HepG2 (cell line): ENCODE data around the gene TP53TG5. TPM values are rescaled to one million over a fixed set of nuclear protein-coding genes. Genes with fewer than 3 reads are reported as not detected.

Experiments used
- ATF7-NPFF ChIP-seq: sonication (generic); formaldehyde crosslinking; IDR thresholded peaks from 2 replicates; pipeline ENCODE4 v1.8.1; 2023; ENCODE audit warnings: mild to moderate bottlenecking, low read depth, missing genetic modification reagents, moderate library complexity
- CHD4 ChIP-seq: fragments of 200-600 bp; sonication (generic); IDR thresholded peaks from 2 replicates; pipeline ENCODE4 v1.7.0; 2017; ENCODE audit warnings: mild to moderate bottlenecking, low read length, borderline replicate concordance
- DMAP1 ChIP-seq: IDR thresholded peaks from 2 replicates; pipeline ENCODE4 v1.6.1; 2016
- GLMP ChIP-seq: sonication (generic); formaldehyde crosslinking; IDR thresholded peaks from 2 replicates; pipeline ENCODE4 v1.9.0; 2021; ENCODE audit warnings: missing genetic modification reagents, mild to moderate bottlenecking, borderline replicate concordance
- MAFF ChIP-seq: IDR thresholded peaks from 2 replicates; pipeline ENCODE4 v1.6.1; 2011; ENCODE audit warnings: low read depth, low read length, improper control_type of control experiment
- MATR3 ChIP-seq: sonication (generic); formaldehyde crosslinking; IDR thresholded peaks from 2 replicates; pipeline ENCODE4 v1.4.0; 2020; ENCODE audit warnings: missing genetic modification reagents
- RNF219 ChIP-seq: sonication (generic); formaldehyde crosslinking; IDR thresholded peaks from 2 replicates; pipeline ENCODE4 v1.5.0; 2020; ENCODE audit warnings: mild to moderate bottlenecking, missing genetic modification reagents
- TMF1 ChIP-seq: sonication (generic); formaldehyde crosslinking; IDR thresholded peaks from 2 replicates; pipeline ENCODE4 v1.8.1; 2022; ENCODE audit warnings: low read depth, missing genetic modification reagents
- U2AF2 ChIP-seq: fragments of 200-400 bp; formaldehyde crosslinking; IDR thresholded peaks from 2 replicates; pipeline ENCODE4 v1.6.1; 2017; ENCODE audit warnings: low read depth, mild to moderate bottlenecking, low read length
- ZBTB49 ChIP-seq: sonication (generic); formaldehyde crosslinking; IDR thresholded peaks from 2 replicates; pipeline ENCODE4 v1.4.0; 2020; ENCODE audit warnings: missing genetic modification reagents, borderline replicate concordance
- ZFP91 ChIP-seq: sonication (generic); formaldehyde crosslinking; IDR thresholded peaks from 2 replicates; pipeline ENCODE4 v1.9.0; 2022; ENCODE audit warnings: missing genetic modification reagents, mild to moderate bottlenecking, borderline replicate concordance
- ZNF280B ChIP-seq: sonication (generic); formaldehyde crosslinking; IDR thresholded peaks from 2 replicates; pipeline ENCODE4 v1.5.0; 2020; ENCODE audit warnings: missing genetic modification reagents, mild to moderate bottlenecking, borderline replicate concordance
- ZNF567 ChIP-seq: sonication (generic); formaldehyde crosslinking; IDR thresholded peaks from 2 replicates; pipeline ENCODE4 v1.8.1; 2023; ENCODE audit warnings: mild to moderate bottlenecking, missing genetic modification reagents, borderline replicate concordance
- ZNF687 ChIP-seq: sonication (generic); formaldehyde crosslinking; IDR thresholded peaks from 2 replicates; pipeline ENCODE4 v1.5.1; 2020; ENCODE audit warnings: mild to moderate bottlenecking, missing genetic modification reagents, moderate library complexity
- polyA plus RNA-seq, 8 experiments: library from polyadenylated mRNA; depleted of rRNA in 3 of 8; stranded (reverse) in 7 of 8; unstranded in 1 of 8; fragments of >200 nt; fragmentation: Illumina TruSeq in 4 of 8; extraction: Trizol in 4 of 8; gene quantifications; 2 replicates each; pipeline versions ENCODE4 v1.2.1 to v1.2.3, GENCODE V29; 2011 to 2016; ENCODE audit warnings: low read depth in 4 of 8, missing spikeins in 1 of 8, mixed read lengths in 1 of 8; ENCODE audit not compliant: insufficient read depth in 1 of 8
- total RNA-seq, 5 experiments: library from RNA; depleted of rRNA; stranded (reverse); fragments of >200 nt; fragmentation: Illumina TruSeq; extraction: Trizol; gene quantifications; 2 replicates each; pipeline ENCODE4 v1.2.3, GENCODE V29; 2016; ENCODE audit warnings: low read depth in 1 of 5

The TP53TG5 gene
- total and polyA plus RNA-seq, 2 of the 13 experiments (the other 11 are each of a cell fraction or from before 2014, with no cell fraction given): 0.11 TPM; not detected in 1

GRCh38 chr20:45406260-45407066, 28.3 kb upstream of the TP53TG5 start (continued):
- TF ChIP-seq ZBTB49 (no peak), CHD4 (no peak), GLMP (no peak), ZFP91 (CRISPR knock-in tag) (peak; percentile 75; the same call in 1 of the 2 replicates), DMAP1 (peak; percentile 29; the same call in 1 of the 2 replicates), ZNF567 (CRISPR knock-in tag) (0 out of 2 replicates have a peak, but pooled peaks have one; percentile 10), TMF1 (CRISPR knock-in tag) (no peak), MATR3 (no peak), RNF219 (no peak), ZNF687 (peak; percentile 87), ATF7-NPFF (CRISPR knock-in tag) (peak; percentile 85), ZNF280B (CRISPR knock-in tag) (0 out of 2 replicates have a peak, but pooled peaks have one; percentile 46), MAFF (no peak), U2AF2 (no peak)
